IMR-90 (cell line): Measurements from ENCODE around the gene KCNN3.

Experiments used
- CEBPB ChIP-seq: IDR thresholded peaks from 2 replicates; pipeline ENCODE4 v1.6.1; 2012; ENCODE audit warnings: low read depth, low read length, improper control_type of control experiment
- FOS ChIP-seq: fragments of 150-350 bp; IDR thresholded peaks from 2 replicates; pipeline ENCODE4 v1.6.1; 2016; ENCODE audit warnings: low read depth, low read length
- MAFK ChIP-seq: IDR thresholded peaks from 2 replicates; pipeline ENCODE4 v1.6.1; 2012; ENCODE audit warnings: low read depth, low read length, improper control_type of control experiment
- MXI1 ChIP-seq: IDR thresholded peaks from 2 replicates; pipeline ENCODE4 v1.6.1; 2012; ENCODE audit warnings: low read depth, mild to moderate bottlenecking, low read length, moderate library complexity, borderline replicate concordance
- POLR2A ChIP-seq: IDR thresholded peaks from 2 replicates; pipeline ENCODE4 v1.6.1; 2012; ENCODE audit warnings: mild to moderate bottlenecking, low read depth, low read length
- RAD21 ChIP-seq: IDR thresholded peaks from 2 replicates; pipeline ENCODE4 v1.6.1; 2012; ENCODE audit warnings: low read length, improper control_type of control experiment
- RFX5 ChIP-seq: IDR thresholded peaks from 2 replicates; pipeline ENCODE4 v1.8.0; 2012; ENCODE audit warnings: low read depth, mild to moderate bottlenecking, low read length, moderate library complexity
- TF ChIP-seq, protein P1 (sequence below): conservative IDR thresholded peaks from 2 replicates; pipeline ENCODE4 v1.5.1; 2012; ENCODE audit warnings: mild to moderate bottlenecking, low read depth, low read length, improper control_type of control experiment
- TF ChIP-seq, protein P2 (sequence below): fragments of 150-350 bp; IDR thresholded peaks from 2 replicates; pipeline ENCODE4 v1.6.1; 2017; ENCODE audit warnings: mild to moderate bottlenecking, antibody characterized with exemption, low read length, low read depth

- TF ChIP-seq, protein P1, sequence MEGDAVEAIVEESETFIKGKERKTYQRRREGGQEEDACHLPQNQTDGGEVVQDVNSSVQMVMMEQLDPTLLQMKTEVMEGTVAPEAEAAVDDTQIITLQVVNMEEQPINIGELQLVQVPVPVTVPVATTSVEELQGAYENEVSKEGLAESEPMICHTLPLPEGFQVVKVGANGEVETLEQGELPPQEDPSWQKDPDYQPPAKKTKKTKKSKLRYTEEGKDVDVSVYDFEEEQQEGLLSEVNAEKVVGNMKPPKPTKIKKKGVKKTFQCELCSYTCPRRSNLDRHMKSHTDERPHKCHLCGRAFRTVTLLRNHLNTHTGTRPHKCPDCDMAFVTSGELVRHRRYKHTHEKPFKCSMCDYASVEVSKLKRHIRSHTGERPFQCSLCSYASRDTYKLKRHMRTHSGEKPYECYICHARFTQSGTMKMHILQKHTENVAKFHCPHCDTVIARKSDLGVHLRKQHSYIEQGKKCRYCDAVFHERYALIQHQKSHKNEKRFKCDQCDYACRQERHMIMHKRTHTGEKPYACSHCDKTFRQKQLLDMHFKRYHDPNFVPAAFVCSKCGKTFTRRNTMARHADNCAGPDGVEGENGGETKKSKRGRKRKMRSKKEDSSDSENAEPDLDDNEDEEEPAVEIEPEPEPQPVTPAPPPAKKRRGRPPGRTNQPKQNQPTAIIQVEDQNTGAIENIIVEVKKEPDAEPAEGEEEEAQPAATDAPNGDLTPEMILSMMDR, result no peak
- no peak for TF ChIP-seq MXI1
- no peak for TF ChIP-seq CEBPB
- TF ChIP-seq POLR2A, result no peak
- TF ChIP-seq MAFK, result no peak
- no peak for TF ChIP-seq RFX5
- TF ChIP-seq, protein P2, sequence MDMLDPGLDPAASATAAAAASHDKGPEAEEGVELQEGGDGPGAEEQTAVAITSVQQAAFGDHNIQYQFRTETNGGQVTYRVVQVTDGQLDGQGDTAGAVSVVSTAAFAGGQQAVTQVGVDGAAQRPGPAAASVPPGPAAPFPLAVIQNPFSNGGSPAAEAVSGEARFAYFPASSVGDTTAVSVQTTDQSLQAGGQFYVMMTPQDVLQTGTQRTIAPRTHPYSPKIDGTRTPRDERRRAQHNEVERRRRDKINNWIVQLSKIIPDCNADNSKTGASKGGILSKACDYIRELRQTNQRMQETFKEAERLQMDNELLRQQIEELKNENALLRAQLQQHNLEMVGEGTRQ, result no peak
- TF ChIP-seq RAD21, result no peak
- TF ChIP-seq FOS, result no peak
Measured at GRCh38 chr1:154664331-154665002, 205.6 kb downstream of the KCNN3 start.
